Retinal pigment epithelial cell (primary cell): ENCODE measurements around the gene POU2F2.

Experiments
- DNase-seq: peaks from one replicate; pipeline ENCODE4 v3.0.0-alpha.2; 2010; ENCODE audit warnings: low read depth
- H3K4me3 ChIP-seq: 2 replicates; pipeline ENCODE4 v1.5.1; 2011; ENCODE audit warnings: mild to moderate bottlenecking, low read length, control low read depth, moderate library complexity
- TF ChIP-seq, protein P1 (sequence below): conservative IDR thresholded peaks from 2 replicates; pipeline ENCODE4 v1.5.1; 2011; ENCODE audit warnings: low read depth, low read length, control low read depth, inconsistent platforms

The POU2F2 gene

GRCh38 chr19:42117076-42117475 is 15.2 kb downstream of the POU2F2 start:
- TF ChIP-seq, protein P1, sequence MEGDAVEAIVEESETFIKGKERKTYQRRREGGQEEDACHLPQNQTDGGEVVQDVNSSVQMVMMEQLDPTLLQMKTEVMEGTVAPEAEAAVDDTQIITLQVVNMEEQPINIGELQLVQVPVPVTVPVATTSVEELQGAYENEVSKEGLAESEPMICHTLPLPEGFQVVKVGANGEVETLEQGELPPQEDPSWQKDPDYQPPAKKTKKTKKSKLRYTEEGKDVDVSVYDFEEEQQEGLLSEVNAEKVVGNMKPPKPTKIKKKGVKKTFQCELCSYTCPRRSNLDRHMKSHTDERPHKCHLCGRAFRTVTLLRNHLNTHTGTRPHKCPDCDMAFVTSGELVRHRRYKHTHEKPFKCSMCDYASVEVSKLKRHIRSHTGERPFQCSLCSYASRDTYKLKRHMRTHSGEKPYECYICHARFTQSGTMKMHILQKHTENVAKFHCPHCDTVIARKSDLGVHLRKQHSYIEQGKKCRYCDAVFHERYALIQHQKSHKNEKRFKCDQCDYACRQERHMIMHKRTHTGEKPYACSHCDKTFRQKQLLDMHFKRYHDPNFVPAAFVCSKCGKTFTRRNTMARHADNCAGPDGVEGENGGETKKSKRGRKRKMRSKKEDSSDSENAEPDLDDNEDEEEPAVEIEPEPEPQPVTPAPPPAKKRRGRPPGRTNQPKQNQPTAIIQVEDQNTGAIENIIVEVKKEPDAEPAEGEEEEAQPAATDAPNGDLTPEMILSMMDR, result no peak
- DNase-seq, result no peak
- no peak overlapping the region for H3K4me3 ChIP-seq

- H3K4me3 ChIP-seq, result no peak overlapping the region
Observed at GRCh38 chr19:42116308-42117075, 15.8 kb downstream of the POU2F2 start.

GRCh38 chr19:42115705-42116104 is 16.5 kb downstream of the POU2F2 start:
- H3K4me3 ChIP-seq, result no peak overlapping the region
- TF ChIP-seq, protein P1, result no peak
- DNase-seq, result no peak

More at GRCh38 chr19:42116308-42117075, 15.8 kb downstream of the POU2F2 start:
- DNase-seq, result no peak
- TF ChIP-seq, protein P1, result peak; percentile 13

DNA sequence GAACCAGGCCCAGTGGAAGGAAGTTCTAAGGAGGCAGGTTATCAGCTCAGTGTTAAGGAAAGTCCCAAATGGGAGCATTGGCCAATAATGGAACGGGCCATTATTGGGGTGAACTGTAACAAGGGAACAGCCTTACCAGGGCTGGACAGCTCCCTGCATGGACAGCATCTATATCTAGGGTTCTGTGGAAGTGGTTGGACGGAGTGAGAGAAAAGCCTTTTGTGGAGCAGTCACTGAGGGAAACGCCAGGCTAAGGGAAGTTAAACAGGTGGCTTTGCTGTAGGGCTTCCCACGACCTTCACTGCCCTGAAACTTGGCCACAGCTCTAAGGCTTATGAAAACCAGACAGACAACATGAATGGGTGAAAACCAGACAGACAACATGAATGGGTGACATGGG is 17.0 kb downstream of the POU2F2 start:
- no peak overlapping the region for H3K4me3 ChIP-seq
- DNase-seq, result no peak

GRCh38 chr19:42114412-42114811 is 17.8 kb downstream of the POU2F2 start:
- no peak overlapping the region for H3K4me3 ChIP-seq
- TF ChIP-seq, protein P1, result no peak
- no peak for DNase-seq

More for the DNA sequence above, 17.0 kb downstream of the POU2F2 start:
- TF ChIP-seq, protein P1, result no peak

DNA sequence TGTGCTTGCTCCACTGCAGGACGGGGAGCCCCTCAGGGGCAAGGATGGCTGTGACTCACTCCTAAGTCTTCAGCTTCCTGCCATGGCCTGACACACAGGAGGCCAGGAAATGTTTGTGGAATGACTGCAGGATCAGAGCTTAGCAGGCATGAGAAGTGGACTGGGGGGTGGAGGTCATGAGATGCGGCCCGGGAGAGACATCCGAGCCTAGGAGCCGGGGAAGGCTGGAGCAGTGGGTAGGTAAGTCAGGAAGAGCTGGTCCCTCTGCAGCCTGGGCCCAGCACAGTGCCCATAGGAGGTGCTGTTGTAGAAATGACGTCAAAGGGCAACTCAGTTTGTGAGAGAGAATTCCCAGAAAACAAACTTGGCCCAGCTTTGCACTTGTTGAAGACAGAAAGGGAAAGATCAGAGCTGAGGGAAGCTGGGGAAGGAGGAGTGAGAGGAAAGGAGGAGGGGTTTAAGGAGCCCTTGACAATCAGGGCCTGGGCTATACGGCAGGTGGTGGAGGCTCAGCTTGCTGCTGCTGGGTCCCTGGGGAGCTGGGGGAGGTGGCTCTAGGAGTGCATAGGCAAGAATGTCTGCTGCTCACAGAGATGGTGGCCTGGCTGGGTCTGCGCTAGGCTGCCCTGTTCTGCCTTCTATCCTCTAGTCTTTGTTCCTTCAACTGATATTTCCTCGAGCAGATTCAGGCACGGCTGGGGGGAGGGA is 18.5 kb downstream of the POU2F2 start:
- H3K4me3 ChIP-seq, result no peak overlapping the region
- TF ChIP-seq, protein P1, result peak; percentile 45
- DNase-seq, result peak; percentile 91
